ENCODE data around the gene PMEL. TPM values are rescaled to one million over a fixed set of nuclear protein-coding genes. Genes with fewer than 3 reads are reported as not detected.
"Not testable (repeated sequence)": the region's sequence is repeated elsewhere in the genome, so short reads cannot be mapped to it uniquely, and the experiment has no call there.

Gene PMEL
- total and polyA plus RNA-seq, 2 donors: 0.28 to 0.94 TPM

GRCh38 chr12:55991110-55991509 lies 25.3 kb upstream of the PMEL start:
- Histone ChIP-seq H3K27ac (ENCODE audit: low read depth in 1 of 2, low read length in 1 of 2) (no peak overlapping the region), H3K9me3 (ENCODE audit: control insufficient read depth in 2 of 2, insufficient read depth in 1 of 2, low read length in 1 of 2) (no peaks in the 10 kb centered on the region), H3K27me3 (ENCODE audit: control insufficient read depth in 2 of 2, insufficient read depth in 1 of 2, low read length in 1 of 2) (no peaks in the 10 kb centered on the region), H3K4me3 (ENCODE audit: low read length in 2 of 2) (no peak overlapping the region), H3K36me3 (ENCODE audit: control insufficient read depth in 2 of 2, insufficient read depth in 2 of 2, low read length in 1 of 2) (peaks cover 69 to 81% of the 10 kb centered on the region in 2 donors), H3K4me1 (ENCODE audit: control insufficient read depth in 2 of 2, insufficient read depth in 2 of 2, low read length in 2 of 2) (no peaks in the 10 kb centered on the region)
- 97% methylated on average over 3 of the region's 3 CpGs for WGBS
- no peak for DNase-seq (ENCODE audit: low read depth in 6 of 9, low spot score in 9 of 9)

- H3K4me1 ChIP-seq (ENCODE audit: control insufficient read depth in 2 of 2, insufficient read depth in 2 of 2, low read length in 2 of 2); H3K27me3 ChIP-seq (ENCODE audit: control insufficient read depth in 2 of 2, insufficient read depth in 1 of 2, low read length in 1 of 2); H3K27ac ChIP-seq (ENCODE audit: low read depth in 1 of 2, low read length in 1 of 2); H3K4me3 ChIP-seq (ENCODE audit: low read length in 2 of 2); H3K9me3 ChIP-seq (ENCODE audit: control insufficient read depth in 2 of 2, insufficient read depth in 1 of 2, low read length in 1 of 2); DNase-seq (ENCODE audit: low read depth in 6 of 9, low spot score in 9 of 9): not testable (repeated sequence)
- 98% methylated on average over 7 of the region's 7 CpGs for WGBS
- H3K36me3 ChIP-seq (ENCODE audit: control insufficient read depth in 2 of 2, insufficient read depth in 2 of 2, low read length in 1 of 2): peaks cover 57 to 79% of the 10 kb centered on the region in 2 donors
Measured at GRCh38 chr12:55985976-55986375, 20.1 kb upstream of the PMEL start.

- H3K36me3 ChIP-seq (ENCODE audit: control insufficient read depth in 2 of 2, insufficient read depth in 2 of 2, low read length in 1 of 2): peaks cover 56 to 79% of the 10 kb centered on the region in 2 donors
- 97% methylated on average over 4 of the region's 4 CpGs for WGBS
- no peak overlapping the region for H3K27ac ChIP-seq (ENCODE audit: low read depth in 1 of 2, low read length in 1 of 2)
- no peaks in the 10 kb centered on the region for H3K9me3 ChIP-seq (ENCODE audit: control insufficient read depth in 2 of 2, insufficient read depth in 1 of 2, low read length in 1 of 2)
- no peaks in the 10 kb centered on the region for H3K27me3 ChIP-seq (ENCODE audit: control insufficient read depth in 2 of 2, insufficient read depth in 1 of 2, low read length in 1 of 2)
- H3K4me1 ChIP-seq (ENCODE audit: control insufficient read depth in 2 of 2, insufficient read depth in 2 of 2, low read length in 2 of 2): peaks cover 0 to 3% of the 10 kb centered on the region in 2 donors
- H3K4me3 ChIP-seq (ENCODE audit: low read length in 2 of 2): no peak overlapping the region
- no peak for DNase-seq (ENCODE audit: low read depth in 6 of 9, low spot score in 9 of 9)
Measured at GRCh38 chr12:55985341-55985740, 19.5 kb upstream of the PMEL start.

GRCh38 chr12:55984861-55985260 lies 19.0 kb upstream of the PMEL start:
- Histone ChIP-seq H3K36me3 (ENCODE audit: control insufficient read depth in 2 of 2, insufficient read depth in 2 of 2, low read length in 1 of 2) (peaks cover 53 to 77% of the 10 kb centered on the region in 2 donors), H3K9me3 (ENCODE audit: control insufficient read depth in 2 of 2, insufficient read depth in 1 of 2, low read length in 1 of 2) (no peaks in the 10 kb centered on the region), H3K27ac (ENCODE audit: low read depth in 1 of 2, low read length in 1 of 2) (no peak overlapping the region), H3K27me3 (ENCODE audit: control insufficient read depth in 2 of 2, insufficient read depth in 1 of 2, low read length in 1 of 2) (no peaks in the 10 kb centered on the region), H3K4me3 (ENCODE audit: low read length in 2 of 2) (no peak overlapping the region), H3K4me1 (ENCODE audit: control insufficient read depth in 2 of 2, insufficient read depth in 2 of 2, low read length in 2 of 2) (peaks cover 0 to 3% of the 10 kb centered on the region in 2 donors)
- 93% methylated on average over 2 of the region's 2 CpGs for WGBS
- DNase-seq (ENCODE audit: low read depth in 6 of 9, low spot score in 9 of 9): no peak

GRCh38 chr12:55983232-55983842 lies 17.5 kb upstream of the PMEL start:
- Histone ChIP-seq H3K27ac (ENCODE audit: low read depth in 1 of 2, low read length in 1 of 2) (no peak overlapping the region), H3K4me1 (ENCODE audit: control insufficient read depth in 2 of 2, insufficient read depth in 2 of 2, low read length in 2 of 2) (peaks cover 0 to 3% of the 10 kb centered on the region in 2 donors), H3K27me3 (ENCODE audit: control insufficient read depth in 2 of 2, insufficient read depth in 1 of 2, low read length in 1 of 2) (no peaks in the 10 kb centered on the region), H3K4me3 (ENCODE audit: low read length in 2 of 2) (no peak overlapping the region), H3K9me3 (ENCODE audit: control insufficient read depth in 2 of 2, insufficient read depth in 1 of 2, low read length in 1 of 2) (no peaks in the 10 kb centered on the region), H3K36me3 (ENCODE audit: control insufficient read depth in 2 of 2, insufficient read depth in 2 of 2, low read length in 1 of 2) (peaks cover 39 to 68% of the 10 kb centered on the region in 2 donors)
- WGBS: 92% methylated on average over 4 of the region's 4 CpGs
- DNase-seq (ENCODE audit: low read depth in 6 of 9, low spot score in 9 of 9): no peak

GRCh38 chr12:55982319-55982936 lies 16.6 kb upstream of the PMEL start:
- Histone ChIP-seq H3K4me1 (ENCODE audit: control insufficient read depth in 2 of 2, insufficient read depth in 2 of 2, low read length in 2 of 2) (peaks cover 0 to 3% of the 10 kb centered on the region in 2 donors), H3K27ac (ENCODE audit: low read depth in 1 of 2, low read length in 1 of 2) (no peak overlapping the region), H3K9me3 (ENCODE audit: control insufficient read depth in 2 of 2, insufficient read depth in 1 of 2, low read length in 1 of 2) (no peaks in the 10 kb centered on the region), H3K27me3 (ENCODE audit: control insufficient read depth in 2 of 2, insufficient read depth in 1 of 2, low read length in 1 of 2) (no peaks in the 10 kb centered on the region), H3K36me3 (ENCODE audit: control insufficient read depth in 2 of 2, insufficient read depth in 2 of 2, low read length in 1 of 2) (peaks cover 34 to 70% of the 10 kb centered on the region in 2 donors), H3K4me3 (ENCODE audit: low read length in 2 of 2) (no peak overlapping the region)
- 73% methylated on average over 3 of the region's 3 CpGs for WGBS
- no peak for DNase-seq (ENCODE audit: low read depth in 6 of 9, low spot score in 9 of 9)

GRCh38 chr12:55981882-55982281 lies 16.0 kb upstream of the PMEL start:
- H3K4me1 ChIP-seq (ENCODE audit: control insufficient read depth in 2 of 2, insufficient read depth in 2 of 2, low read length in 2 of 2); H3K27me3 ChIP-seq (ENCODE audit: control insufficient read depth in 2 of 2, insufficient read depth in 1 of 2, low read length in 1 of 2); H3K9me3 ChIP-seq (ENCODE audit: control insufficient read depth in 2 of 2, insufficient read depth in 1 of 2, low read length in 1 of 2); H3K27ac ChIP-seq (ENCODE audit: low read depth in 1 of 2, low read length in 1 of 2); H3K4me3 ChIP-seq (ENCODE audit: low read length in 2 of 2); DNase-seq (ENCODE audit: low read depth in 6 of 9, low spot score in 9 of 9): not testable (repeated sequence)
- WGBS: 75% methylated on average over 5 of the region's 5 CpGs
- H3K36me3 ChIP-seq (ENCODE audit: control insufficient read depth in 2 of 2, insufficient read depth in 2 of 2, low read length in 1 of 2): peaks cover 29 to 66% of the 10 kb centered on the region in 2 donors

GRCh38 chr12:55979069-55979468 lies 13.2 kb upstream of the PMEL start:
- WGBS: 98% methylated on average over 3 of the region's 3 CpGs
- H3K4me3 ChIP-seq (ENCODE audit: low read length in 2 of 2): no peak overlapping the region
- peaks cover 20 to 44% of the 10 kb centered on the region in 2 donors for H3K36me3 ChIP-seq (ENCODE audit: control insufficient read depth in 2 of 2, insufficient read depth in 2 of 2, low read length in 1 of 2)
- H3K27ac ChIP-seq (ENCODE audit: low read depth in 1 of 2, low read length in 1 of 2): no peak overlapping the region
- H3K9me3 ChIP-seq (ENCODE audit: control insufficient read depth in 2 of 2, insufficient read depth in 1 of 2, low read length in 1 of 2): no peaks in the 10 kb centered on the region
- no peak for DNase-seq (ENCODE audit: low read depth in 6 of 9, low spot score in 9 of 9)
- peaks cover 8 to 16% of the 10 kb centered on the region in 2 donors for H3K4me1 ChIP-seq (ENCODE audit: control insufficient read depth in 2 of 2, insufficient read depth in 2 of 2, low read length in 2 of 2)
- no peaks in the 10 kb centered on the region for H3K27me3 ChIP-seq (ENCODE audit: control insufficient read depth in 2 of 2, insufficient read depth in 1 of 2, low read length in 1 of 2)

- Histone ChIP-seq H3K9me3 (ENCODE audit: control insufficient read depth in 2 of 2, insufficient read depth in 1 of 2, low read length in 1 of 2) (no peaks in the 10 kb centered on the region), H3K4me1 (ENCODE audit: control insufficient read depth in 2 of 2, insufficient read depth in 2 of 2, low read length in 2 of 2) (peaks cover 8 to 16% of the 10 kb centered on the region in 2 donors), H3K27me3 (ENCODE audit: control insufficient read depth in 2 of 2, insufficient read depth in 1 of 2, low read length in 1 of 2) (no peaks in the 10 kb centered on the region), H3K27ac (ENCODE audit: low read depth in 1 of 2, low read length in 1 of 2) (no peak overlapping the region), H3K4me3 (ENCODE audit: low read length in 2 of 2) (no peak overlapping the region), H3K36me3 (ENCODE audit: control insufficient read depth in 2 of 2, insufficient read depth in 2 of 2, low read length in 1 of 2) (peaks cover 14 to 37% of the 10 kb centered on the region in 2 donors)
- WGBS: 98% methylated on average over 7 of the region's 7 CpGs
- no peak for DNase-seq (ENCODE audit: low read depth in 6 of 9, low spot score in 9 of 9)
Measured at GRCh38 chr12:55978393-55978792, 12.6 kb upstream of the PMEL start.
